Cardiac fibroblast (primary cell): Measurements from ENCODE around the gene SLC35E3.

Experiments used
- DNase-seq, 2 donors: peaks; one replicate each; pipeline versions ENCODE4 v3.0.0 to v3.0.0-alpha.2; 2010; ENCODE audit warnings: low read depth in 2 of 2
- H3K4me3 ChIP-seq, 2 donors: replicated peaks in 1 of 2; 1 replicate in 1 of 2; 2 replicates in 1 of 2; pipeline ENCODE4 v1.5.1; 2011; ENCODE audit warnings: low read depth in 2 of 2, low read length in 2 of 2, mild to moderate bottlenecking in 2 of 2, moderate library complexity in 1 of 2
- CTCF ChIP-seq: IDR thresholded peaks from one replicate; pipeline ENCODE4 v1.5.1; 2011; ENCODE audit warnings: low read depth, mild to moderate bottlenecking, low read length, inconsistent platforms

SLC35E3 gene

GRCh38 chr12:68745904-68746571 lies at the start of gene SLC35E3:
SLC35E3 (plus strand) TSS chr12:68746176; CDS start chr12:68746378, 202 bp downstream.
- H3K4me3 ChIP-seq, result peak within 1 kb of the TSS; percentile 81 to 84
- no peak for TF ChIP-seq CTCF

DNA sequence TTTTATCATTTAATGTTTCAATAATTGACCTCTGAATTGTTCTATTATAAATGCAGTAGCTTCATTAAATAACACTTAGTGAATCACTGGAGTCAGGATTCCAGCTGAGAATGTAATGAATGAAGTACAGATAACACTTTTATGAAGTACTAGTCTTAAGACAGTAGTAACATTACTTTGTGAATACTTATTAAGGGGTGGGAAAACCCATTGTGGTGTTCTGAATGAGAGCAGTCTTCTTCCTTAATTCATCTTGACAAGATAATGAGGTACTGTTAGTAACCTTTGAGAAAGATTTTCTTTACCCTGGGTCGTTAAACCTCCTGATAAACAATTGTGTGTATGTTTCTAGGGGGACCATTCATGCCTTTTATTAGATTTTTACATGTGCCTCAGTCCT lies 46.5 kb upstream of the SLC35E3 start:
- TF ChIP-seq CTCF, result no peak
- H3K4me3 ChIP-seq, result no peak overlapping the region
- no peak for DNase-seq

More at GRCh38 chr12:68745904-68746571, at the start of gene SLC35E3:
- DNase-seq, result peak; percentile 88 to 89

DNA sequence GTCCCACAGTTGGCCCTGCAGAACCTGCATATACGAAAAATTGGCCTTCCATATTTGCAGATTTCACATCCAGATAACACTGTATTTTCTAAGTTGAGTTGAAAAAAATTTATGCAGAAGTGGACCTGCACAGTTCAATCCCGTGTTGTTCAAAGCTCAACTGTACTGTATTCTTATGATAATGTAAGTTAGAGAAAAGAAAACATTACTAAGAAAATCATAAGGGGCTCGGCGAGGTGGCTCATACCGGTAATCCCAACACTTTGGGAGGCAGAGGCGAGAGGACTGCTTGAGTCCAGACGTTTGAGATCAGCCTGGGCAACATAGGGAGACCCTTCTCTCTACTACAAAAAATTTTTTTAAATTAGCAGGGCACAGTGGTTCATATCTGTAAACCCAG lies 18.2 kb upstream of the SLC35E3 start:
- no peak for DNase-seq
- no peak overlapping the region for H3K4me3 ChIP-seq
- TF ChIP-seq CTCF, result no peak

GRCh38 chr12:68733661-68734071 lies 12.3 kb upstream of the SLC35E3 start:
- no peak overlapping the region for H3K4me3 ChIP-seq
- DNase-seq, result peak; percentile 44 to 84
- no peak for TF ChIP-seq CTCF

DNA sequence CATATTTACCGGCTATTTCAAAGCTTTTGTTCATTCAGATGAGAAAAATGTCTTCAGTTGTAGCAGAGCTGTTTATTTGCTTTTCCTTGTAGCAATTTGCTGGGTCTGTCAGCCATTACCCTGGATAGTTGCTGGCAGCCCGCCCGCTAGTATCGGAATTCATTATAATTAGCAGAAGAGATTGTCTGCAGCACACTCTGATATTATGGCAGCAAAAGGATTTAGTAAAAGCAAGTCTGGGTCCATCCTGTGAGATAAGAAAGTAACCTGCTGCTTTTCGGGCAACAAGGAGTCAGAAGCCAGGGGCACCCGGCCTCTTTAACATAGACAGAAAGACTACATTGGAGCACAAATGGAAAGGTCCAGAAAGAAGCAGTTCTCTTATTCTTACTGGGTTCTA lies 6.1 kb upstream of the SLC35E3 start:
- TF ChIP-seq CTCF, result no peak
- H3K4me3 ChIP-seq, result no peak overlapping the region
- no peak for DNase-seq

- H3K4me3 ChIP-seq, result no peak overlapping the region
- DNase-seq, result peak in 1 of 2 donors; percentile 25
- TF ChIP-seq CTCF, result no peak
Observed at GRCh38 chr12:68743356-68743755, 2.6 kb upstream of the SLC35E3 start.

- no peak for DNase-seq
- TF ChIP-seq CTCF, result no peak
- H3K4me3 ChIP-seq, result peak overlapping the region; percentile 81 to 84
Observed at GRCh38 chr12:68745376-68745903, 536 bp upstream of the SLC35E3 start.
